Endometrial microvascular endothelial cells (primary cell): ENCODE results near the gene HSFX4. TPM values are rescaled to one million over a fixed set of nuclear protein-coding genes. Genes with fewer than 3 reads are reported as not detected.
"Not testable (repeated sequence)": the region's sequence is repeated elsewhere in the genome, so short reads cannot be mapped to it uniquely, and the experiment has no call there.

Source experiments
- in situ Hi-C: cut with HindIII; loops from 2 replicates; pipeline ENCODE4 v1.10.0; 2017; ENCODE audit warnings: low sequenced_read_pairs, low pct_unique_long_range_greater_than_20kb; ENCODE audit errors: inconsistent ontology term
- total RNA-seq: library from RNA; depleted of rRNA; stranded (reverse); fragments of >200 nt; gene quantifications from one replicate; pipeline ENCODE4 v1.2.3, GENCODE V29; 2015; ENCODE audit errors: inconsistent ontology term

HSFX4 gene
- total RNA-seq, 1 donor from 2014 or later, result not detected

- in situ Hi-C loops, result not testable (repeated sequence)
These were observed 4.2 kb downstream of the HSFX4 start for GRCh38 chrX:149933547-149933946.

GRCh38 chrX:149937328-149937727 lies 8.0 kb downstream of the HSFX4 start:
- in situ Hi-C loops, result not testable (repeated sequence)

DNA sequence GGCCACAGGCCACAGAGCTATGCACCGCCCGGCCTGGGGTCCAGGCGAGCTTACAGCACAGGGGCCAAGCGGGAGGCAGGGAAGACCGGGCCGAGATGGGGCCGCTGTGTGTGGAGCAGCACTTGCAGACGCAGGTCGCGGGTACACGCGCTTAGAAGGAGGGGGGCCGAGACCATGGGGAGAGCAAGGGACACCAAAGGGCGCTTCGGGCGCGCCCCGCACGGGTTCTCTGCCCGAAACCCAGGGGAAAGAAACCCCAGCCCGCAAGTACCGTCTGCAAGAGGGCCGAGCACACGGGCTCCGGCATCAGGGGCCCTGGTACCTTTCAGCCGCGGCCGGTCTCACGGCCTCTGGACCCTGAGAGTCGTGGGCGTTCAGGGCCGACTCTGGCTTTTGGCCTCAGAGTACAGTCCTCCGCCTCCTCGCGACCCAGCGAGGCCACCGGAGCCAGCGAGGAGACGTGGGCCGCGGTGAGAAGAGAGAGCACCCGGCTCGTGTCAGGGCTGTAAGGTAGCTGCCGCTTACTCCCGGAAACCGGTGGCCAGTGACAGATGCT lies 8.6 kb downstream of the HSFX4 start:
- in situ Hi-C loops, result no loop called here

GRCh38 chrX:149938427-149938880 lies 9.1 kb downstream of the HSFX4 start, which contains the start of gene EOLA2:
Gene EOLA2 (minus strand): TSS chrX:149938491. CDS start chrX:149933874, 4,617 bp downstream.
- in situ Hi-C loops, result no loop called here

DNA sequence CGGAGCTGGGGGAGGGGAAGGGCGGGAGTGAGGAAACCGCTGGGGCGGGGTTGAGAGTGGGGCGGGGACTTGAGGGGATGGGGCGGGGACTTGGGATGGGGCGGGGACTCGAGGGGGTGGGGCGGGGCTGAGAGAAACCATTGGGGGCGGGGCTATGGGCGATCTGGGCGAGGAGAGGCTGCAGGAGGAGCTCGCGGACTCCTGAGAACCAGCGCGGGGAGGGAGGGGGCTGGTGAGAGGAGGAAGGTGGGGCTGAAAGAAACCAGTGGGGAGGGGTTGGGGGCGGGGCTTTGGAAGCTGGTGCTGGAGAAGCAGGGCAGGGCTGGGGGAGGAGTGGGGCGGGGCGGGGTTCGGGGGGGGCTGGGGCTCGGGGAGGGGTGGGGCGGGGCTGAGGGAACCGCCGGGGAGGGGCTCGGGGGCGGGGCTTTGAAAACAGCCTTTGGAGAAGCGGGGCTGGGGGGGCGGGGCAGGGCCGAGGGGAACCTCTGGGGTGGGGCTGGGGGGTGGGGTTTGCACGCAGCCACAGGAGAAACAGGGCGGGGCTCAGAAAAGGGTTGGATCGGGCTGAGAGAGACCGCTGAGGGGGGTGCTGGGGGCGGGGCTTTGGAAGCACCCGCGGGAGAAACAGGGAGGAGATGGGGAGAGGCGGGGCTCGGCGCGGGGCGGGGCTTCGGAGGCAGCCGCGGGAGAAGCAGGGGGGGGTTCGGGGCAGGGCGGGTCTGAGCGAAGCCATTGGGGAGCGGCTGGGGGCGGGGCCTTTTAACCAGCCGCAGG lies 9.7 kb downstream of the HSFX4 start:
- in situ Hi-C loops, result no loop called here

GRCh38 chrX:149939655-149939904 lies 10.2 kb downstream of the HSFX4 start:
- in situ Hi-C loops, result no loop called here

- in situ Hi-C loops, result no loop called here
These were observed 10.7 kb downstream of the HSFX4 start for GRCh38 chrX:149939905-149940673.

- in situ Hi-C loops, result not testable (repeated sequence)
These were observed 11.3 kb downstream of the HSFX4 start for GRCh38 chrX:149940674-149941024.

DNA sequence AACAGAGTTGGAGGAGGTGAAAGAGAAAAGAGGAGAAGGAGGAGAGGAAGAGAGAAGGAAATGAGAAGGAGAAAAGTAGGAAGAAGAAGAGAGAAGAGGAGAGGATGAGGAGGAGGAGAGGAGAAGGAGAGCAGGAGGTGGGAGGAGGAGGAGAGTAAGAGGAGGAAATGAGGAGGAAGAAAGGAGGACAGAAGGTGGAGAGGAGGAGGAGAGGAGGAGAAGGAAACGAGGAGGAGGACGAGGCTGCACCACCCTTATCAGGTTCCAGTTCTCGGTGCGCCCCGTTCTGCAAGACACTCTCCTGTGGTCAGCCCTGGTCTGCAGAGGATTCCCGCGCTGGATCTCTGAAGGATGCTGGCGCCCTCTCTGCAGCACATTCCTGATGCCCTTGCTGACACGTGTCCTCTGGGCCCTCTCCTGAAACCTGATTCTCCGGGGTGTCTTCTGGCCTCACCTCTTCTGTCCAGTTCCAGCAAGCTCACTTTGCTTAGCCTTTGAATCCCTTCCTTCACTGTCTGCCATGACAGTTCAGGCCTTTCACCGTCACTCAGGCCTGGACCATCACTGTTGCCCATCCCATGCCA lies 15.8 kb downstream of the HSFX4 start:
- in situ Hi-C loops, result not testable (repeated sequence)

GRCh38 chrX:149945820-149946219 lies 16.4 kb downstream of the HSFX4 start:
- in situ Hi-C loops, result not testable (repeated sequence)

DNA sequence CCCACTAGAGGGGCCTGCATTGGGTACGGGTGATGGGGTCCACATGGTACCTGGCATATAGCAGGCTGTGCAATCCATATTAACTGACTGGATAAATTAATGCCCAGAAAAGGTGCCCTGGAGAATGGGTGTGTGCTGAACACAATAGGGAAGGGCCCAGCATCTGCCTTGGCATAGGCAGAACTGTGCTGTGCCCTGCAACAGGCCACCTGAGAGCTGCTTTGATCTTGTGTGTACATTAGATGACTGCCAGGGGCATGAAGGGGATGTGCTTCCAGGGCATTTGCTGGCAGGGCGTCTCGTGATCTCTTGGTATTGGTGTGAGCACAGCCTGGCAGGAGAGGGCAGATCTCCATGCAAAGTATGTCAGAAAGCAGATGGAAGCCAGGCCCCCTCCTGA lies 17.6 kb downstream of the HSFX4 start:
- in situ Hi-C loops, result not testable (repeated sequence)

- in situ Hi-C loops, result no loop called here
These were observed 18.6 kb downstream of the HSFX4 start for GRCh38 chrX:149948016-149948415.

GRCh38 chrX:149949743-149950436 lies 20.5 kb downstream of the HSFX4 start:
- in situ Hi-C loops, result no loop called here

DNA sequence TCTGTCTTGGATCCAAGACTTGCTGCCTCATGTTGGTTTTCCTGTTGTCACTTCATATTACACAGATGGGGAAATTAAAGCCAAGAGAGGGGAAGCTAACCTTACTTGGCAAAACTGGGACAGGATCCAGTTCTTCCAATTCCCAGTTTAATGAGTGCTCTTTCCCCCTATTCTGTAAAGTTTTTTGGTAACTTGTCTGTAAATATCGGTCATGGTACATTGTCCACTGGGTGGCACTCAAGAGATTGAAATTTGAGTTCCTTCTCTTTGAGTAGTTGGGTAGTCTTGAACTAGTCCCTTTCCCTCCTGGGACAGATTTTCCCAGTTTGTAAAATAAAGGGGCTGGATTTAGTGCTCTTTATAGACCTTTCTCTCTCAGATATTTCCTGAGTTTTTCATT lies 21.3 kb downstream of the HSFX4 start:
- in situ Hi-C loops, result no loop called here

DNA sequence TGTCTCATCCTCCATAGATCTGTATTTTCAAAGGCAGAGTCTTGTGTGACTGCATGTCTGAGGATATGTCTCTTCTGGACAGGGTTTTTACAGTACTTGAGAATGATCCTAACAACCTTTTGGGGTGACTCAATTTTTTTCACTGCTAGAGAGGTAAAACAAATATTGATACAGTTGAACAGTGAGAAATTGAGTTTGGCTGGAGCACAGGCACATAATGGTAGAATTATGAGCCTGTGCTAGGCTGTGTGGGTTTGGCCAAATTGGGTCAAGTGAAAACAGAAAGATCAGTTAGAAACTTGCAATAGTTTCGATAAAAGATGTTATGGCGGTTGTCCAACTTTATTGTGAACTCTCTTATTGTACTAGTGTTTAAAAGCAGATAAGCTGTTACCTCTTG lies 32.2 kb downstream of the HSFX4 start:
- in situ Hi-C loops, result no loop called here

DNA sequence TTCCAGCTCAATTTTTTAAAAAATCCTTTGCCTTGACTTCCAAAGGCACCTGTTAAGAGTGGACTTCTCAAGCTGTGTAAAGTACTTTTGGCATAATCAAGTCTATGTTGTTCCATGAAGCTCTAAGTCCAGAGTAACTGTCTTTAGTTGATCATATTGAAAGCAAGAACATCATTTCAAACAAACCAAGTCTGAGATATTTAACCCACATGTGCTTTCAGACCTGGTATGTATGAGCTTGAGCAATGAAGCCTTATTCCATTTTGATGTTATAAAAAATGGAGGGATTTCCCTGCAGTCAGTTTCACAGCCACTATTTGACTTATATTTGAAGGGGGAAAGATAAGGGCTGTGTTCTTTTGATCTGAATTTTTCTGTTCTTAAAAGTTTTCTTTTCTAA lies 32.6 kb downstream of the HSFX4 start:
- in situ Hi-C loops, result no loop called here

- in situ Hi-C loops, result no loop called here
These were observed 33.7 kb downstream of the HSFX4 start for GRCh38 chrX:149962859-149963757.

- in situ Hi-C loops, result no loop called here
These were observed 49.8 kb downstream of the HSFX4 start for GRCh38 chrX:149979126-149979644.
